ENCODE measurements around the gene YBX1.
"Not testable (repeated sequence)": the region's sequence is repeated elsewhere in the genome, so short reads cannot be mapped to it uniquely, and the experiment has no call there.

YBX1 gene

GRCh38 chr1:42690477-42691156 is 8.4 kb downstream of the YBX1 start:
- no peak for DNase-seq

GRCh38 chr1:42691157-42691498 is 8.9 kb downstream of the YBX1 start:
- DNase-seq: no peak

- no peak for DNase-seq
Observed at GRCh38 chr1:42692461-42692860, 10.2 kb downstream of the YBX1 start.

- no peak for DNase-seq
Observed at GRCh38 chr1:42692911-42693310, 10.7 kb downstream of the YBX1 start.

GRCh38 chr1:42698081-42698813 is 16.0 kb downstream of the YBX1 start:
- no peak for DNase-seq

- no peak for DNase-seq
Observed at GRCh38 chr1:42700006-42700405, 17.8 kb downstream of the YBX1 start.

- no peak for DNase-seq
Observed at GRCh38 chr1:42703888-42704464, 21.8 kb downstream of the YBX1 start.

GRCh38 chr1:42712808-42713207 is 30.6 kb downstream of the YBX1 start:
- not testable (repeated sequence) for DNase-seq

GRCh38 chr1:42713293-42713692 is 31.1 kb downstream of the YBX1 start:
- no peak for DNase-seq

GRCh38 chr1:42714441-42714840 is 32.2 kb downstream of the YBX1 start:
- DNase-seq: not testable (repeated sequence)

GRCh38 chr1:42720868-42721267 is 38.6 kb downstream of the YBX1 start:
- DNase-seq: no peak

GRCh38 chr1:42721926-42722325 is 39.7 kb downstream of the YBX1 start:
- no peak for DNase-seq

GRCh38 chr1:42722403-42722802 is 40.2 kb downstream of the YBX1 start:
- not testable (repeated sequence) for DNase-seq

GRCh38 chr1:42723511-42723910 is 41.3 kb downstream of the YBX1 start:
- DNase-seq: no peak

GRCh38 chr1:42725820-42726219 is 43.6 kb downstream of the YBX1 start:
- DNase-seq: not testable (repeated sequence)

GRCh38 chr1:42730002-42730401 is 47.8 kb downstream of the YBX1 start:
- DNase-seq: no peak

- DNase-seq: peak; percentile 27 to 58
Observed at GRCh38 chr1:42730988-42731387, 48.8 kb downstream of the YBX1 start.

- DNase-seq: no peak
Observed at GRCh38 chr1:42731585-42731984, 49.4 kb downstream of the YBX1 start.

- no peak for DNase-seq
Observed at GRCh38 chr1:42732126-42732680, 50.0 kb downstream of the YBX1 start.

GRCh38 chr1:42733415-42734200 is 51.4 kb downstream of the YBX1 start:
- DNase-seq: no peak

GRCh38 chr1:42734201-42735035 is 52.2 kb downstream of the YBX1 start:
- DNase-seq: no peak

GRCh38 chr1:42735056-42735455 is 52.8 kb downstream of the YBX1 start:
- DNase-seq: no peak
